IMR-90 (cell line): ENCODE results near the gene PRKCA. TPM values are rescaled to one million over a fixed set of nuclear protein-coding genes. Genes with fewer than 3 reads are reported as not detected.

Experiments
- ATAC-seq: fragments of 200-7000 bp; cut with Tn5 transposase; 2 replicates; pipeline ENCODE4 v1.9.1; 2020; ENCODE audit warnings: low read depth, mild to moderate bottlenecking, moderate library complexity
- BruUV-seq: library from RNA; stranded (reverse); fragments of 400-500 nt; replicated peaks from 2 replicates; lab custom pipeline; 2021; lab: Mats Ljungman, UMichigan
- CTCF ChIA-PET: fragments of 300-600 bp; formaldehyde crosslinking; extraction: SDS; loops from one replicate; lab custom pipeline; 2021; ENCODE audit warnings: antibody characterized with exemption; lab: Yijun Ruan, JAX
- POLR2A ChIA-PET: fragments of 300-600 bp; sonication (Branson Sonifier 250); formaldehyde crosslinking; loops from one replicate; lab custom pipeline; 2022; ENCODE audit warnings: antibody characterized with exemption; ENCODE audit not compliant: unreplicated experiment; lab: Charles Lee
- DNase-seq: peaks from one replicate; pipeline ENCODE4 v3.0.0; 2013
- H2AFZ ChIP-seq: replicated peaks from 2 replicates; pipeline ENCODE3; 2013; ENCODE audit warnings: low read length, mild to moderate bottlenecking; ENCODE audit not compliant: poor library complexity
- H2AK5ac ChIP-seq: 2 replicates; pipeline ENCODE4 v1.6.1; 2013; ENCODE audit warnings: low read depth, low read length, inconsistent platforms
- H2AK9ac ChIP-seq: replicated peaks from 2 replicates; pipeline ENCODE3; 2013; ENCODE audit warnings: mild to moderate bottlenecking, low read depth, low read length, moderate library complexity; ENCODE audit not compliant: poor library complexity
- H2BK120ac ChIP-seq: 2 replicates; pipeline ENCODE4 v1.6.1; 2013; ENCODE audit warnings: low read depth, low read length, inconsistent platforms
- H2BK15ac ChIP-seq: 3 replicates; pipeline ENCODE4 v1.6.1; 2013; ENCODE audit warnings: low read depth, low read length, inconsistent platforms
- H2BK20ac ChIP-seq: 2 replicates; pipeline ENCODE4 v1.6.1; 2013; ENCODE audit warnings: low read depth, mild to moderate bottlenecking, inconsistent platforms, low read length, moderate library complexity
- H2BK5ac ChIP-seq: 2 replicates; pipeline ENCODE4 v1.6.1; 2013; ENCODE audit warnings: mild to moderate bottlenecking, low read depth, low read length, inconsistent platforms; ENCODE audit not compliant: poor library complexity, severe bottlenecking
- H3K14ac ChIP-seq: replicated peaks from 2 replicates; pipeline ENCODE4 v1.6.1; 2013; ENCODE audit warnings: low read depth, low read length, inconsistent platforms
- H3K18ac ChIP-seq: 2 replicates; pipeline ENCODE4 v1.6.1; 2013; ENCODE audit warnings: low read depth, low read length, control low read depth
- H3K23ac ChIP-seq: 2 replicates; pipeline ENCODE4 v1.6.1; 2013; ENCODE audit warnings: low read depth, low read length, inconsistent platforms
- H3K27ac ChIP-seq: 2 replicates; pipeline ENCODE4 v1.5.1; 2013; ENCODE audit warnings: mild to moderate bottlenecking, control low read depth, low read length; ENCODE audit not compliant: insufficient read depth
- H3K27me3 ChIP-seq: 2 replicates; pipeline ENCODE4 v1.6.1; 2013; ENCODE audit warnings: low read length; ENCODE audit not compliant: control insufficient read depth, insufficient read depth
- H3K36me3 ChIP-seq: 2 replicates; pipeline ENCODE4 v1.6.1; 2013; ENCODE audit warnings: low read length, mixed read lengths; ENCODE audit not compliant: control insufficient read depth, insufficient read depth
- H3K4ac ChIP-seq: 2 replicates; pipeline ENCODE4 v1.6.1; 2013; ENCODE audit warnings: low read depth, low read length, inconsistent platforms
- H3K4me1 ChIP-seq: 2 replicates; pipeline ENCODE4 v1.6.1; 2013; ENCODE audit warnings: low read length, mixed read lengths; ENCODE audit not compliant: control insufficient read depth, insufficient read depth
- H3K4me2 ChIP-seq: 2 replicates; pipeline ENCODE4 v1.6.1; 2013; ENCODE audit warnings: low read depth, mild to moderate bottlenecking, control low read depth, low read length, moderate library complexity
- H3K4me3 ChIP-seq: 2 replicates; pipeline ENCODE4 v1.5.1; 2013; ENCODE audit warnings: low read depth, mild to moderate bottlenecking, control low read depth, low read length, moderate library complexity; ENCODE audit not compliant: insufficient read depth
- H3K56ac ChIP-seq: 2 replicates; pipeline ENCODE4 v1.6.1; 2013; ENCODE audit warnings: low read length, inconsistent platforms; ENCODE audit not compliant: insufficient read depth; ENCODE audit errors: extremely low read depth
- H3K79me1 ChIP-seq, 2 experiments: 2 replicates each; pipeline ENCODE4 v1.6.1; 2013; ENCODE audit warnings: low read length in 2 of 2, inconsistent platforms in 1 of 2, low read depth in 1 of 2
- H3K9ac ChIP-seq: 2 replicates; pipeline ENCODE4 v1.6.1; 2013; ENCODE audit warnings: low read depth, low read length, control low read depth
- H3K9me1 ChIP-seq: 2 replicates; pipeline ENCODE4 v1.6.1; 2013; ENCODE audit warnings: low read length, inconsistent platforms; ENCODE audit not compliant: insufficient read depth
- H3K9me3 ChIP-seq: 2 replicates; pipeline ENCODE4 v1.6.1; 2013; ENCODE audit warnings: low read length; ENCODE audit not compliant: control insufficient read depth, insufficient read depth
- H4K20me1 ChIP-seq: 2 replicates; pipeline ENCODE4 v1.6.1; 2013; ENCODE audit warnings: low read length, inconsistent platforms; ENCODE audit not compliant: insufficient read depth
- H4K5ac ChIP-seq: 2 replicates; pipeline ENCODE4 v1.6.1; 2013; ENCODE audit warnings: mild to moderate bottlenecking, low read depth, low read length, control low read depth
- H4K8ac ChIP-seq, 2 experiments: 2 replicates each; pipeline ENCODE4 v1.6.1; 2013; ENCODE audit warnings: low read depth in 2 of 2, low read length in 2 of 2, control low read depth in 1 of 2, inconsistent platforms in 1 of 2
- H4K91ac ChIP-seq: 2 replicates; pipeline ENCODE4 v1.6.1; 2013; ENCODE audit warnings: low read depth, low read length, inconsistent platforms; ENCODE audit not compliant: insufficient read depth
- BHLHE40 ChIP-seq: fragments of 150-350 bp; IDR thresholded peaks from 2 replicates; pipeline ENCODE4 v1.6.1; 2016; ENCODE audit warnings: mild to moderate bottlenecking, low read depth, low read length
- CEBPB ChIP-seq: IDR thresholded peaks from 2 replicates; pipeline ENCODE4 v1.6.1; 2012; ENCODE audit warnings: low read depth, low read length, improper control_type of control experiment
- CHD1 ChIP-seq: IDR thresholded peaks from 2 replicates; pipeline ENCODE4 v1.6.1; 2012; ENCODE audit warnings: low read depth, low read length, improper control_type of control experiment
- ELK1 ChIP-seq: fragments of 150-350 bp; IDR thresholded peaks from 2 replicates; pipeline ENCODE4 v1.6.1; 2016; ENCODE audit warnings: low read depth, mild to moderate bottlenecking, low read length, moderate library complexity, borderline replicate concordance
- FOS ChIP-seq: fragments of 150-350 bp; IDR thresholded peaks from 2 replicates; pipeline ENCODE4 v1.6.1; 2016; ENCODE audit warnings: low read depth, low read length
- MAFK ChIP-seq: IDR thresholded peaks from 2 replicates; pipeline ENCODE4 v1.6.1; 2012; ENCODE audit warnings: low read depth, low read length, improper control_type of control experiment
- MXI1 ChIP-seq: IDR thresholded peaks from 2 replicates; pipeline ENCODE4 v1.6.1; 2012; ENCODE audit warnings: low read depth, mild to moderate bottlenecking, low read length, moderate library complexity, borderline replicate concordance
- NFE2L2 ChIP-seq: fragments of 150-350 bp; IDR thresholded peaks from 2 replicates; pipeline ENCODE4 v1.6.1; 2016; ENCODE audit warnings: low read depth, mild to moderate bottlenecking, low read length
- POLR2A ChIP-seq: IDR thresholded peaks from 2 replicates; pipeline ENCODE4 v1.6.1; 2012; ENCODE audit warnings: mild to moderate bottlenecking, low read depth, low read length
- RAD21 ChIP-seq: IDR thresholded peaks from 2 replicates; pipeline ENCODE4 v1.6.1; 2012; ENCODE audit warnings: low read length, improper control_type of control experiment
- RFX5 ChIP-seq: IDR thresholded peaks from 2 replicates; pipeline ENCODE4 v1.8.0; 2012; ENCODE audit warnings: low read depth, mild to moderate bottlenecking, low read length, moderate library complexity
- WGBS, 2 experiments: methylation state at CpG; one replicate each; pipeline versions ENCODE4 v1.1.5 to v1.1.7; 2013; ENCODE audit warnings: missing lambda C conversion rate in 2 of 2; ENCODE audit not compliant: insufficient read length in 1 of 2; ENCODE audit errors: extremely low coverage in 2 of 2; 5-methylcytosine and 5-hydroxymethylcytosine counted together
- dilution Hi-C: fragments of 300-500 bp; cut with HindIII; formaldehyde crosslinking; loops from one replicate; pipeline ENCODE4 v1.14.3; 2018; ENCODE audit warnings: low sequenced_read_pairs; ENCODE audit not compliant: unreplicated experiment
- in situ Hi-C: fragments of 300-500 bp; cut with MboI; formaldehyde crosslinking; loops from 3 replicates; pipeline ENCODE4 v1.14.3; 2019; ENCODE audit warnings: low sequenced_read_pairs, inconsistent platforms, mixed read lengths
- intact Hi-C: fragments of 100-400 bp; cut with micrococcal nuclease; formaldehyde crosslinking; loops from 2 replicates; pipeline ENCODE4 v1.10.0; 2022
- polyA plus RNA-seq, 3 experiments: library from polyadenylated mRNA; depleted of rRNA; stranded (reverse); fragments of >200 nt; gene quantifications; 2 replicates each; pipeline ENCODE4 v1.2.3, GENCODE V29; 2012; ENCODE audit warnings: low replicate concordance in 1 of 3
- total RNA-seq: library from RNA; depleted of rRNA; stranded (reverse); fragments of >200 nt; gene quantifications from 2 replicates; pipeline ENCODE4 v1.2.3, GENCODE V29; 2012
- TF ChIP-seq, protein P1 (sequence below): conservative IDR thresholded peaks from 2 replicates; pipeline ENCODE4 v1.5.1; 2012; ENCODE audit warnings: mild to moderate bottlenecking, low read depth, low read length, improper control_type of control experiment

The PRKCA gene
- total and polyA plus RNA-seq, 2 of the 4 experiments (the other 2 are of a cell fraction) = 31.0 to 46.0 TPM

- H2AK9ac ChIP-seq = no peak overlapping the region
- WGBS, 2 experiments = no CpG with 5 or more reads among the region's 2 CpGs
- no peaks in the 10 kb centered on the region for H3K9me3 ChIP-seq
- H2BK120ac ChIP-seq = no peak overlapping the region
- DNase-seq = no peak
- ATAC-seq = no peak
- no peak overlapping the region for H3K4ac ChIP-seq
- H4K20me1 ChIP-seq = no peaks in the 10 kb centered on the region
- H3K4me1 ChIP-seq = no peaks in the 10 kb centered on the region
- no peak overlapping the region for H2BK5ac ChIP-seq
- CTCF ChIA-PET = no interaction called here
- no peaks in the 10 kb centered on the region for H3K79me1 ChIP-seq
- H2AFZ ChIP-seq = no peak overlapping the region
- TF ChIP-seq BHLHE40 (no peak), MAFK (no peak), CHD1 (no peak), RFX5 (no peak), MXI1 (no peak), ELK1 (no peak), RAD21 (no peak), FOS (no peak), CEBPB (no peak), NFE2L2 (no peak), POLR2A (no peak)
- TF ChIP-seq, protein P1, sequence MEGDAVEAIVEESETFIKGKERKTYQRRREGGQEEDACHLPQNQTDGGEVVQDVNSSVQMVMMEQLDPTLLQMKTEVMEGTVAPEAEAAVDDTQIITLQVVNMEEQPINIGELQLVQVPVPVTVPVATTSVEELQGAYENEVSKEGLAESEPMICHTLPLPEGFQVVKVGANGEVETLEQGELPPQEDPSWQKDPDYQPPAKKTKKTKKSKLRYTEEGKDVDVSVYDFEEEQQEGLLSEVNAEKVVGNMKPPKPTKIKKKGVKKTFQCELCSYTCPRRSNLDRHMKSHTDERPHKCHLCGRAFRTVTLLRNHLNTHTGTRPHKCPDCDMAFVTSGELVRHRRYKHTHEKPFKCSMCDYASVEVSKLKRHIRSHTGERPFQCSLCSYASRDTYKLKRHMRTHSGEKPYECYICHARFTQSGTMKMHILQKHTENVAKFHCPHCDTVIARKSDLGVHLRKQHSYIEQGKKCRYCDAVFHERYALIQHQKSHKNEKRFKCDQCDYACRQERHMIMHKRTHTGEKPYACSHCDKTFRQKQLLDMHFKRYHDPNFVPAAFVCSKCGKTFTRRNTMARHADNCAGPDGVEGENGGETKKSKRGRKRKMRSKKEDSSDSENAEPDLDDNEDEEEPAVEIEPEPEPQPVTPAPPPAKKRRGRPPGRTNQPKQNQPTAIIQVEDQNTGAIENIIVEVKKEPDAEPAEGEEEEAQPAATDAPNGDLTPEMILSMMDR = no peak
- no peak overlapping the region for H3K23ac ChIP-seq
- no peak overlapping the region for H3K4me2 ChIP-seq
- no peak overlapping the region for H4K8ac ChIP-seq
- in situ Hi-C loops = no loop called here
- no peaks in the 10 kb centered on the region for H3K27me3 ChIP-seq
- no peak overlapping the region for H4K91ac ChIP-seq
- H2BK20ac ChIP-seq = no peak overlapping the region
- no peak overlapping the region for H3K4me3 ChIP-seq
- no peak overlapping the region for H3K56ac ChIP-seq
- no peak overlapping the region for H3K9ac ChIP-seq
- H2AK5ac ChIP-seq = no peak overlapping the region
- H3K18ac ChIP-seq = no peak overlapping the region
- dilution Hi-C loops = no loop called here
- no TSS peak for BruUV-seq
- H2BK15ac ChIP-seq = no peak overlapping the region
- no peak overlapping the region for H3K27ac ChIP-seq
- H3K14ac ChIP-seq = no peak overlapping the region
- H3K9me1 ChIP-seq = peaks cover 3% of the 10 kb centered on the region; the same call in 1 of the 2 replicates
- no peak overlapping the region for H4K5ac ChIP-seq
- POLR2A ChIA-PET = no interaction called here
- intact Hi-C loops = no loop called here
- H3K36me3 ChIP-seq = peaks cover 20% of the 10 kb centered on the region
Measured at GRCh38 chr17:66763056-66763455, 460.6 kb downstream of the PRKCA start.
